ENCODE measurements around the gene ACAP1.

ACAP1 gene

GRCh38 chr17:7384489-7385081 is 48.3 kb downstream of the ACAP1 start:
- DNase-seq (ENCODE audit: low read depth in 2 of 2) = no peak

- no peak for DNase-seq (ENCODE audit: low read depth in 2 of 2)
These were observed 52.5 kb downstream of the ACAP1 start for GRCh38 chr17:7388856-7389255.

- DNase-seq (ENCODE audit: low read depth in 2 of 2) = no peak
These were observed 53.9 kb downstream of the ACAP1 start for GRCh38 chr17:7389924-7390910.

GRCh38 chr17:7391307-7391706 is 55.0 kb downstream of the ACAP1 start:
- no peak for DNase-seq (ENCODE audit: low read depth in 2 of 2)

- no peak for DNase-seq (ENCODE audit: low read depth in 2 of 2)
These were observed 56.6 kb downstream of the ACAP1 start for GRCh38 chr17:7392696-7393612.

- DNase-seq (ENCODE audit: low read depth in 2 of 2) = no peak
These were observed 57.5 kb downstream of the ACAP1 start for GRCh38 chr17:7393613-7394451.

- peak; percentile 56 for DNase-seq (ENCODE audit: low read depth in 2 of 2)
These were observed 58.3 kb downstream of the ACAP1 start, which contains the start of gene PLSCR3 for GRCh38 chr17:7394452-7395191. Gene PLSCR3 (minus strand): TSS chr17:7394525. CDS start chr17:7394110, 415 bp downstream.

- DNase-seq (ENCODE audit: low read depth in 2 of 2) = no peak
These were observed 59.8 kb downstream of the ACAP1 start for GRCh38 chr17:7396147-7396546.

GRCh38 chr17:7398612-7399011 is 62.3 kb downstream of the ACAP1 start:
- DNase-seq (ENCODE audit: low read depth in 2 of 2) = no peak
